BE2C (cell line): ENCODE results near the gene QKI.

ENCODE experiments used
- DNase-seq: peaks from one replicate; pipeline ENCODE4 v3.0.0-alpha.2; 2020
- H3K27me3 ChIP-seq: fragments of 250-450 bp; sonication (Bioruptor Pico); 2 replicates; pipeline ENCODE4 v1.5.1; 2020; ENCODE audit warnings: mild to moderate bottlenecking
- H3K36me3 ChIP-seq: fragments of 250-450 bp; sonication (Bioruptor Pico); 2 replicates; pipeline ENCODE4 v1.5.1; 2020; ENCODE audit warnings: mild to moderate bottlenecking
- H3K4me1 ChIP-seq: fragments of 250-450 bp; sonication (Bioruptor Pico); 2 replicates; pipeline ENCODE4 v1.5.1; 2020
- H3K4me3 ChIP-seq: 2 replicates; pipeline ENCODE4 v1.5.1; 2011; ENCODE audit warnings: low read depth, low read length
- H3K9me3 ChIP-seq: fragments of 250-450 bp; sonication (Bioruptor Pico); 2 replicates; pipeline ENCODE4 v1.5.1; 2020
- CTCF ChIP-seq: IDR thresholded peaks from 2 replicates; pipeline ENCODE4 v1.5.1; 2012; ENCODE audit warnings: mild to moderate bottlenecking, low read depth, low read length

The QKI gene

DNA sequence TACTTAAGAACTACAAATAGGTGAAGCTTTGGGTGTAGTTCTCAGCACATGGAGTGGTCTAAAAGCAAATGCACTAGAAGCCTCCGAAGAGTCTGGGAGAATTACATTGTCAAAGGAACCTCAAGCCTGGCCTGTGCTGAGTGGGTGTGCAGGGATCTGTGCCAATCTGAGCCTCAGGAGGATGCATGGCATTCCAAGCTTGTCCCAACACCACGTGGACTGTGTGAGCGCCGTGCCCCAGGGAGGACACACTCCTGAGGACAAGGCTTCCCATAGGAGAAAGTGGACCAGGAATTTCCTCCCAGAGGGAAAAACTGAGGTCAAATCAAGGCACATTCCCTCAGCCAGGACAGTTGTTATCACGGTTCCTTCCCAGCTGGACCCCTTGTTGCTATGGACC is 185.8 kb downstream of the QKI start:
- Histone ChIP-seq H3K4me3 (no peak overlapping the region), H3K27me3 (no peaks in the 10 kb centered on the region), H3K9me3 (no peaks in the 10 kb centered on the region), H3K4me1 (no peaks in the 10 kb centered on the region), H3K36me3 (no peaks in the 10 kb centered on the region)
- no peak for DNase-seq
- no peak for TF ChIP-seq CTCF

GRCh38 chr6:163600781-163601180 is 186.3 kb downstream of the QKI start:
- H3K36me3 ChIP-seq = no peaks in the 10 kb centered on the region
- no peaks in the 10 kb centered on the region for H3K4me1 ChIP-seq
- no peak overlapping the region for H3K4me3 ChIP-seq
- no peak for DNase-seq
- no peaks in the 10 kb centered on the region for H3K9me3 ChIP-seq
- TF ChIP-seq CTCF = no peak
- H3K27me3 ChIP-seq = no peaks in the 10 kb centered on the region

DNA sequence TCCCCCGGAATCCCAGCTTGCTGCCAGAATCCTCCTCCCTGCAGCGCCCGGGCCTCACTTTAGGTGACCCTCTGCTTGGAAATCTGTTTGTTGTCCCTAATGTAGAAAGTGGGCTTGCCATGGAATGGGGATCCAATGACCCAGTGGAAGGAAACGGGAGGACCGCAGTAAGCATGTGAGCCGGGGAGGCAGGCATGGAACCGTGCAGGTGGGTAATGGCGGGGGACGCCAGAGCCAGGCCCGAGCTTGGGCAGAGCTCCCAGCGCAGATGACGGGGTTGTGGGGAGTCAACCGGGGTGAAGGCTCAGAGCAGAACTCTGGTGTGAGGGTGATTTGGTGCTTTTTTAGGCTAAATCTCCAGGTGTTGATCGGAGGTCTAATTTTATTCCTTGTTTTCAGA is 188.3 kb downstream of the QKI start:
- no peak for TF ChIP-seq CTCF
- Histone ChIP-seq H3K9me3 (no peaks in the 10 kb centered on the region), H3K27me3 (no peaks in the 10 kb centered on the region), H3K4me3 (no peak overlapping the region), H3K36me3 (no peaks in the 10 kb centered on the region), H3K4me1 (no peaks in the 10 kb centered on the region)
- DNase-seq = no peak

DNA sequence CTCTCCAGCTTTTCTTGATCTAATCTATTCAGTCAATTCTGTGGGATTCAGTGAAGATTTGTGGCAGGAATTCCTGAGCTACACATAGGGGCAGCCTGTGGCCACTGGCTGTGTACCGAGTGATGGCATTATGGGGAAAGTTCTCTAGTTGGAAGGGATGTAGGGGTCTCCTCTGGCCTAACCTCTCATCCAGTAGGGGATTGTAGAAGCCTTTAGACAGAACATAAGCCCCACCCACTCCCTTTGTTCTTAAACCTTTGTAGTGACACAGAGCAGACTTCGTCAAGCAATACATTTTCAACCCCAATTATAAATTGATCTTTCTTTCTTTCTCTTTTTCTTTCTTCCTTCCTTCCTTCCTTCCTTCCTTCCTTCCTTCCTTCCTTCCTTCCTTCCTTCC is 188.9 kb downstream of the QKI start:
- DNase-seq = no peak
- Histone ChIP-seq H3K4me1 (no peaks in the 10 kb centered on the region), H3K9me3 (no peaks in the 10 kb centered on the region), H3K36me3 (no peaks in the 10 kb centered on the region), H3K4me3 (no peak overlapping the region), H3K27me3 (no peaks in the 10 kb centered on the region)
- no peak for TF ChIP-seq CTCF

DNA sequence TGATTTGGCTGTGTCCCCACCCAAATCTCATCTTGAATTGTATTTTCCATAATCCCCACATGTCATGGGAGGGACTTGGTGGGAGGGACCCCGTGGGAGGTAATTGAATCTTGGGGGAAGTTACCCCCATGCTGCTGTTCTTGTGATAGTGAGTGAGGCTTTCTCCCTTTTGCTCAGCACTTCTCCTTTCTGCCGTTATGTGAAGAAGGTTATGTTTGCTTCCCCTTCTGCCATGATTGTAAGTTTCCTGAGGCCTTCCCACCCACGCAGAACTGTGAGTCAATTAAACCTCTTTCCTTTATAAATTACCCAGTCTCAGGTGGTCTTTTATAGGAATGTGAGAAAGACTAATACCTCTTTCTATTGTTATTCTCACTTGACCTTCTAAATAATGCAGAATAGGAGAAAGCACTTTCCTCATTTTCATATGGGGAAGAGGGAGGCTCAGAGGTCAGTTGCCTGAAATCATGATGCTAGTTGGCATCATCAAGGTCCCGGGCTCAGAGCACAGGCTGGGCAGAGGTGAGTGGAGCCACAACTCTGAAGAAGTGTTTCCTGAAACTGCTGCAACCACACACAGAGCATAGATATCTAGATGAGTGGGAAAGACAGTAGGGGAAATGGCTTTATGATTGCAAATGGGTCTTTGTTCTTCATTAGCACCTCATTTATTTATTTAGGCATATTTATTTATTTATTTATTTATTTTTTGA is 191.0 kb downstream of the QKI start:
- TF ChIP-seq CTCF = no peak
- H3K27me3 ChIP-seq = no peaks in the 10 kb centered on the region
- no peak for DNase-seq
- no peaks in the 10 kb centered on the region for H3K36me3 ChIP-seq
- no peaks in the 10 kb centered on the region for H3K9me3 ChIP-seq
- H3K4me1 ChIP-seq = no peaks in the 10 kb centered on the region; the same call in 1 of the 2 replicates
- no peak overlapping the region for H3K4me3 ChIP-seq

DNA sequence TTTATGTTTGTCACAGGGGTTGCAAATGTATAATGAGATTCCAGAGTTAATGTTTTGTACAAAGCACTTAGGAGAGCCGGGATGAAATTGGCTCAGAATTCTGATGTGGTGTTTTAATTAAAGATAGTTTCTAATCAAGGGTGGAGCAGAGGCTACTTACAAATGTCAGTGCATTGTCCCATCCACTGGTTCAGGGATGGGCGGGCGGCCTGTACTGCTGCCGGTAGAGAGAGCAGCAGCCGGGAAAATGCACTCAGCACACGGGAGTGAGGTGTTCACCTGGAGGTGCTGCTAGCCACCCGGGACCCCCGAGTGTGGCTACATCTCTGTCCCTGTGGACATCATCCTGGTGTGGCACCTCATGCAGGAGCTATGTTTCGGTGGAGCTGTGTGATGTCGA is 193.3 kb downstream of the QKI start:
- H3K27me3 ChIP-seq = no peaks in the 10 kb centered on the region
- H3K9me3 ChIP-seq = no peaks in the 10 kb centered on the region
- DNase-seq = no peak
- TF ChIP-seq CTCF = no peak
- no peaks in the 10 kb centered on the region; the same call in 1 of the 2 replicates for H3K4me1 ChIP-seq
- no peaks in the 10 kb centered on the region for H3K36me3 ChIP-seq
- no peak overlapping the region for H3K4me3 ChIP-seq
